NCI-H460 (cell line): Measurements from ENCODE around the gene LSP1. TPM values are rescaled to one million over a fixed set of nuclear protein-coding genes. Genes with fewer than 3 reads are reported as not detected.

Experiments
- DNase-seq: peaks from one replicate; pipeline ENCODE4 v3.0.0-alpha.2; 2016; ENCODE audit warnings: low read depth; ENCODE audit errors: extremely low read depth
- total RNA-seq: library from RNA; depleted of rRNA; stranded (reverse); fragments of >200 nt; shearing (Covaris generic); gene quantifications from 2 replicates; pipeline ENCODE4 v1.2.3, GENCODE V29; 2014

Gene LSP1
- total RNA-seq, 1 experiment from 2014 or later, result not detected

GRCh38 chr11:1836011-1836945, 16.6 kb upstream of the LSP1 start:
- DNase-seq, result no peak

GRCh38 chr11:1837171-1838076, 15.5 kb upstream of the LSP1 start:
- DNase-seq, result peak; percentile 19

GRCh38 chr11:1838077-1838425, 14.8 kb upstream of the LSP1 start:
- DNase-seq, result no peak

GRCh38 chr11:1838426-1839144, 14.3 kb upstream of the LSP1 start, which contains the start of gene TNNI2:
Gene TNNI2, plus strand, starts transcription at chr11:1838981. Its CDS starts 716 bp downstream, at chr11:1839697.
- DNase-seq, result no peak

GRCh38 chr11:1839204-1839923, 13.5 kb upstream of the LSP1 start:
- DNase-seq, result no peak

- no peak for DNase-seq
These were observed 12.7 kb upstream of the LSP1 start for GRCh38 chr11:1839924-1840779.

GRCh38 chr11:1840780-1841480, 12.0 kb upstream of the LSP1 start:
- no peak for DNase-seq

- DNase-seq, result no peak
These were observed 11.3 kb upstream of the LSP1 start for GRCh38 chr11:1841511-1842148.

- no peak for DNase-seq
These were observed 10.5 kb upstream of the LSP1 start for GRCh38 chr11:1842149-1843097.

- no peak for DNase-seq
These were observed 9.8 kb upstream of the LSP1 start for GRCh38 chr11:1843098-1843473.

GRCh38 chr11:1843796-1844195, 9.1 kb upstream of the LSP1 start:
- DNase-seq, result no peak

GRCh38 chr11:1844221-1845094, 8.4 kb upstream of the LSP1 start:
- DNase-seq, result peak; percentile 64

- DNase-seq, result no peak
These were observed 7.8 kb upstream of the LSP1 start for GRCh38 chr11:1845095-1845429.

- no peak for DNase-seq
These were observed 7.1 kb upstream of the LSP1 start for GRCh38 chr11:1845561-1846452.

GRCh38 chr11:1846453-1846932, 6.4 kb upstream of the LSP1 start:
- DNase-seq, result no peak
